ELF-1 (cell line): ENCODE data around the gene CMIP.
"Not testable (repeated sequence)": the region's sequence is repeated elsewhere in the genome, so short reads cannot be mapped to it uniquely, and the experiment has no call there.

Experiments
- DNase-seq: peaks from one replicate; pipeline ENCODE4 v3.0.0-alpha.2; 2016; ENCODE audit warnings: low read depth, low spot score

The CMIP gene

DNA sequence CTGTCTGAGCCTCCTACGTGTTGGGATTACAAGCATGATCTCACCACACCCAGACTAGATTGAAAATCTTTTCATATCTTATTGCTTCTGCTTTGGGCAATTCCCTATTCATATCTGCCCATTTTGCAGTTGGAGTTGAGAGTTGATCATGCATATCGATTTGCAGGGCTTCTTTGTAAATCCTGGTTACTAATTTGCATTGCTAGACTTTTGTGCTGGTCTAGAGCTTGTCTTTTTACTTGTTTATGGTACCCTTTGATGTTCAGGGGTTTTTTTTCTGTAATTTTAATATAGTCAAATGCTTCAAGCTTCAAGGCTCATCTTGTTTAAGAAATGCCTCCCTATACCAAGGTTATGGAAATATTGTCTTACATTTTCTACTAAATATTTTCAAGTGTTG is 23.5 kb upstream of the CMIP start:
- DNase-seq, result no peak

GRCh38 chr16:81421536-81421935 is 23.1 kb upstream of the CMIP start:
- peak; percentile 29 for DNase-seq

DNA sequence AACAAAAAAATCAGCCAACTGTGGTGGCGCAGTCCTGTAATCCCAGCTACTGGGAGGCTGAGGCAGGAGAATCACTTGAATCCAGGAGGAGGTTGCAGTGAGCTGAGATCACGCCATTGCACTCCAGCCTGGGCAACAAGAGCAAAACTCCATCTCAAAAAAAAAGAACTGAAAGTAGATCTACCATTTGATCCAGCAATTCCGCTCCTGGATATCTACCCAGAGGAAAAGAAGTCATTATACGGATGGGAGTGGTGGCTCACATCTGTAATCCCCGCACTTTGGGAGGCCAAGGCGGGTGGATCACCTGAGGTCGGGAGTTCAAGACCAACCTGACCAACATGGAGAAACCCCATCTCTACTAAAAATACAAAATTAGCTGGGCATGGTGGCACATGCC is 22.5 kb upstream of the CMIP start:
- not testable (repeated sequence) for DNase-seq

DNA sequence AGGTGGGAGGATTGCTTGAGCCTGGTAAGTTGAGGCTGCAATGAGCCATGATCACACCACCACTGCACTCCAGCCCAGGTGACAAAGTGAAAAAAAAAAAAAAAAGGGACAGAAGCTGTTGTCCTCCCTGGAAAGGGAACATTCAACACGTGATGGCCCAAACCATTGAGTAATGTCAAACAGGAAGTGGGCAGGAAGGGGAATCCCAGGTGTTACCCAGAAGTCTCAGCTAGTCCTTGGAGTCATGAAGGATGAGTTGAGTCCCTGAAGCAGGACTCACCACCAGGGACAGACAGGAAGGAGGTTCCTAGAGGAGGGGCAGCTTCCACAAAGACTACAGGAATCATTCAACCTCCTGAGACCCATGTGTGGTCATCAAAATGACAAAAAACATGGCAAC is 19.8 kb upstream of the CMIP start:
- no peak for DNase-seq

DNA sequence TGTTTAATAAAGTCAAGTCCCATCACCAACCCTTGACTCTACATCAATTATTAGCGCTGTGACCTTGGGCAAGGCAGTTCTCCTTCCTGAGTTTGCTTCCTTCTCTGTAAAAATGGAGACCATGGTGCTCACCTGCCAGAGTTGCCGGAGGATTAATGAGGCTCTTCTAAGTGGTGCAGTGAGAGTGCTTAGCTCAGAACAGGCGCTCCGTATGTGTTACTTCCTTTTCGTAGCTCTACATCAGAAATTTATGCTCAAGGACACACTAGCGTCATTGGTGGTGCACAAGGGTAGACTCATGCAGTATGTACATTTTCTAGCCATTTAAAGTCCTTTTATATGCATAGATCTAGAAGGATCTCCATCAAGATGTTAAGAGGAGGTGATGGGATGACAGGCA is 17.4 kb upstream of the CMIP start:
- no peak for DNase-seq

DNA sequence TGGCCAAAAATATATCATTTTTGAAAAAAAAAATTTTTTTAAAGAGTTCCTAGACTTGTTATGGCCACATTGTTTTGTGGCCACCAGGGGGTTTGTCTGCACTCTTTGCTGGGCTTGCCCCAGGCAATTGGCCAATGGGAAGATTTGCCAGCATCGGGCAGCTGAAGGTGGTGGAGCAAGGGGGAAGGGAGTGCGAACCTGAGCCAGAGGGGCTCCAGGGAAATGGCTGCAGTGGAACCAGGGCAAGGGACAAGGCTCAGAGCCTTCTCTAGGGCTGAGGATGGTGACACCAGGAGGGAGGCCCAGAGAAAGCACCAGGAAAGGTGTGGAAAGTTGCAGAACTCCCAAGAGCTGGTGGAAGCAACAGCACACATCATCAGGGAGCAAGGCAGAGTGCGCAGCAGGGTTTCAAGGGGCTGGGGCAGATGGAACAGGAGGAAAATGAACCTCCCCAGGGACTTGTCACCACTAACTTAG is 15.5 kb upstream of the CMIP start:
- DNase-seq, result peak; percentile 68

GRCh38 chr16:81431554-81432353 is 12.9 kb upstream of the CMIP start:
- peak; percentile 52 for DNase-seq

- DNase-seq, result peak; percentile 46
Measured at GRCh38 chr16:81432937-81433557, 11.6 kb upstream of the CMIP start.

- DNase-seq, result no peak
Measured at GRCh38 chr16:81435103-81435502, 9.5 kb upstream of the CMIP start.

DNA sequence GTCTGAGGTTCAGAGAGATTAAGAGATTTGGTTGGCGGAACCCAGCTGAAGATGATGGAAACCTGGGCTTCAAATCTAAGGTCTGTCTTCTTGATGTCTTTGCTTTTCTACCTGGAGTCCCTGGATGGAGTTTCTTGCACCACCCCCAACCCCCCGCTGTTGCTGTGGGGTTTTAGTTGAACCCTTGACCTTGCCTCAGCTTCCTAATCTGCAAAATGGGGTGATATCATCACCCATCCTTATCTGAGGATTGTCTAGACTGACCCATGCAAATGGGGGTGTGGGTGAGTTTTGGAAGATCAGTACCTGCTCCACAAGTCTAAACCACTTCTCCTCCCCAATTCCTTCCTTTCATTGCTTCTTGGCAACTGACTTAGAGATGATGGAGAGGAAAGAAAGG is 9.0 kb upstream of the CMIP start:
- no peak for DNase-seq

- DNase-seq, result no peak
Measured at GRCh38 chr16:81436386-81436785, 8.2 kb upstream of the CMIP start.

GRCh38 chr16:81437865-81438264 is 6.7 kb upstream of the CMIP start:
- DNase-seq, result no peak

DNA sequence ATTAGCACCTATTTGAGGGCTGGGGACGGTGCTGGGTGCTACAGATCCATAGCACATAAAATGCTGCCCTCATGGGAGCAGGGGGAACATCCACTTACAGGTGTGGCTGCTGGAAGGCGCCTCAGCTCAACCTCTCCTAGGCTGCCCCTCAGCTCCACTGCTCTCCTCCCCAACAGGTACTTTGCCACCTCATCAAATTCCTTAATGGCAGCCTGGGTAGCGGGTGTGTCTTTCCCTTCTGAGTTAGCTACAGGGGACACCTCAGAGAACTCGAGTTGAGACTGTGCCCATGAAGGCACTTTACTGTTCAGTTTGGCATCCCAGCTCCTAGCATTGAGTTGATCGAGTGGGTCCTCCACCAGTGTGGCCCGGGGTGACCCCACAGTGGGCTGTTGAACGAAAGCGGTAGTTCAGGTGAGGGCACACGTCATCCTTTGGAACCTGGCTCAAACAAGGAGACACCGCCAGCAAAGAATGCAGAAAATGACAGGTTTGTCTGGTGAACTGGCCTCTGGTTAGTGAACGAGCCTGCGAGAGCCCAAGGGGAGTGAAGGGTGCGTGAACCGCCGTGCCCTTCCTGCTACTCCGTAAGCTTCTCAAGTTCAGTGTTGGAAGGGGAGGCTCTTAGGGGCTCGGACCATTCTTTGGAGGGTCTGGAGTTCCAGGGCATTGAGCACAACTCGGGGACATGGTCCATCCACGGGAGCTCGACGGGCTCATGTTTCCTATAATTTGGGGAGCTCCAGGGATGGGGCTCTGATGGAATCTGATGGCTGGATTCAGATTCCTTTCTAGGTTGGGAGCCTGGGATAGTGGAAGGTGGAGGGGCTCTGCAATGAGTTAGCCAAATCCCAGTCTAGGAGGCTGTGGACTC is 3.5 kb upstream of the CMIP start:
- DNase-seq, result peak; percentile 21

GRCh38 chr16:81442220-81442915 is 2.2 kb upstream of the CMIP start:
- DNase-seq, result no peak

DNA sequence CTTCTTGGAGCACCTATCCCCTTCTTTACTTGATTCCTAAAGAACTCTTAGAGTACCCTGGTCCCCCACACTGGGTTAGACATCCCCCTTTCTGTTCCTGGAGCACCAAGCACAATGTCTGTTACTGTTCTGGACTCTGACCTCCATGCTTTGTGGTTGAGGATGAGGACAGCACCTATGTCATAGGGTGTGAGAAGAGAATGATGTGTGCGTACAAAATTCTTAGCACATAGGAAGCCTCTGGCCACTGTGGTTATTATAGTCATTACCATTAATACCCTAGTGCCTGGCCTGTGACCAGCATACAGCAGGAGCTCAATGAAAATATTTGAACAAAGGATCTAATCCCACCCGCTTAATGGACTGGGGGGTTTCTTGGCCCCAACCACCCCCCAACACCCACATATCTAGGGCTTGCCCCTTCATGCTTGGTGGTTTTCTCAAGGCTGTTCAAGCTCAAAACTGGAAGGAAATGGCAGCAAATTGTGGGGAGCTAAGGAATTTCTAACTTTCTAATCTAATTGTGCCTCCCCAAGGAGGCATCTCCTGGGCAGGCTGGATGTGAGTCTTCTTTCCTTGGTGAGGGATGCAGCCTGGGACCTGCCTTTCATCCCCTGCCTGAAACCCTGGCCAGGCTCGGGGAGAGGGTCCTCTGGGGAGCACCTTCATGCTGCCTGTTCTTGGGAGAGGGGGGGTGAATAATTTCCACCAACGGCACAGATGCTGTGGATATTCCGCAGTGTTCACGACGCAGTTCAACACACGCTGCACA is 1.5 kb upstream of the CMIP start:
- DNase-seq, result no peak

DNA sequence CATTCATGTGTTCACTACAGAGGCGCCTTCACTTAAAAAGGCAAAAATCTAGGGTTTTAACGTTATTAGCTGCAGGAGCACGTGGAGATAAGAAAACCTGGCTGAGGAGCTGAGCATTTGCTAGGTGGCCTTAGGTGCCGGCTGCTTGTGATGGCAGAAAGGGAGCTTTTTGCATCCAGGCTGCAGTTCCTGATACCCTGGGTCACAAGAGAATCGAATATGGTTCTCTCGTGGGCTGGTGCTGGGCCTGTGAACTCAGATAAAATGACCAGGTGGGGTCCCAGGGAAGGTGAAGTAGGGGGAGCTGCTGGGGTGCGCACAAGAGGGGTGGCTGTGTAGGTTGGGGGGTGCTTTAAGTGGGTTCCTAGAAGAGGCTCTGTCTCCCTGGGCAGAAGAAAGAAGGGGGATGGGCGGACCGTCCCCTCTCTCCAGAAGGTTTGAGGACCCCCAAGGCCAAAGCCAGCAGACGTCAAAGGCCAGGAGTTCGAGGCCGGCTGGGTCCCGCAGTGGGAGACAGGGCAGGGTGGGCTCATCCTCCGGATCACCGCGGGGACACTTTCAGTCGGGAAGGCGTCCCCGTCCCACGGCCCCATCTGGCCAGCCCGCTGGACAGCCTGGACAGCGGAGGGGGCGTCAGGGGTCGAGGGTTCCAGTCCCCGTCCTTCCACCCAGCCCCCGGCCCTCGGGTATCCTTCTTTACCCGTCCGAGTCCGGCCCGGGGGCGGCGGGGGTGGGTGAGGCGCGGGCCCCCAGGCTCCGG is 740 bp upstream of the CMIP start:
- DNase-seq, result peak; percentile 32

GRCh38 chr16:81445143-81445961 is 744 bp downstream of the CMIP start:
- DNase-seq, result peak; percentile 41

- peak; percentile 49 for DNase-seq
Measured at GRCh38 chr16:81445966-81446906, 1.6 kb downstream of the CMIP start.
